A549 treated with AZD9567 at 1 μM for 4 hours (cell line): Measurements from ENCODE around the gene PRPF18. TPM values are rescaled to one million over a fixed set of nuclear protein-coding genes. Genes with fewer than 3 reads are reported as not detected.

Source experiments
- total RNA-seq: library from RNA; stranded (reverse); fragments of 200-300 nt; extraction: Qiagen RNA extraction; gene quantifications from 5 replicates; pipeline ENCODE4 v1.2.3, GENCODE V29; 2022; ENCODE audit not compliant: insufficient read depth

The PRPF18 gene
- 17.3 to 24.3 TPM (median 20.8 TPM) in 5 replicates for total RNA-seq

DNA sequence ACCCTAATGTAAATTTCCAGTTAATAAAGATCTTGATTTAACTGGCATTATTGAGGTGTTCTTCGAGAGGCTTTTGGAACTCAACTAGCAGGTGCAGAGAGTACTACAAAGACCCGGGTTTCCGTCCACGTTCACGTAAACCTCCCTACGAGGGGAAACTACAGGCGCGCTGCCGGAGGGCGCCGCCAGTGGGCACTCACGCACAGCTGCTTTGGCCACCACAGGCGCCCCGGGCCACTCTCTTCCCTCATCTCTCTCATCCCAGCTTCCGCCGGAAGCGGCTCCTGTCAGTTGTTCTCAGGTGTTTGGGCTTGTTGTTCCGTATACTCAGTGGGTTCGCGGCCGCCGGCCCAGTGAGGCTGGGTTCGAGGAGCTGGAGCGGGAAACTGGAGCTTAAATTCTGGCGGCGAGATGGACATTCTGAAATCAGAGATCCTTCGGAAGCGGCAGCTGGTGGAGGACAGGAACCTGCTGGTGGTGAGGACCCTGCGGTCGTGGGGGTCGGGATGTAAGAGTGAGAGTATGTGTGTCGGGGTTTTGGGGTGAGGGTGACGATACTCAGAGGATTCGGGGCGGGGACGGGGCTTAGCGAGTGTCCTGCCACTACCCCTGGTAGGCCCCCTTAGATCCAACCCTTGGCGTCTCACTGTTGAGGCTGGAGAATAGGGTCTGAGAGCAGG lies at the start of gene PRPF18:
TSS of gene PRPF18 (plus strand) at position 290 of the 680 bp plus-strand sequence. CDS start at position 412, 122 bp downstream.

Other genes with a start within 250 kb of the PRPF18 start
- gene SEPHS1, start 238.7 kb upstream of the PRPF18 start, total RNA-seq: 56.5 to 76.3 TPM (median 59.7 TPM) in 5 replicates
- gene BEND7, start 58.0 kb upstream of the PRPF18 start, total RNA-seq: 7.3 to 10.3 TPM (median 9.7 TPM) in 5 replicates